ENCODE data around the gene NCK2. TPM values are rescaled to one million over a fixed set of nuclear protein-coding genes. Genes with fewer than 3 reads are reported as not detected.

Gene NCK2
- total and polyA plus RNA-seq, 4 donors = 19.3 to 54.4 (median 33.9) TPM

DNA sequence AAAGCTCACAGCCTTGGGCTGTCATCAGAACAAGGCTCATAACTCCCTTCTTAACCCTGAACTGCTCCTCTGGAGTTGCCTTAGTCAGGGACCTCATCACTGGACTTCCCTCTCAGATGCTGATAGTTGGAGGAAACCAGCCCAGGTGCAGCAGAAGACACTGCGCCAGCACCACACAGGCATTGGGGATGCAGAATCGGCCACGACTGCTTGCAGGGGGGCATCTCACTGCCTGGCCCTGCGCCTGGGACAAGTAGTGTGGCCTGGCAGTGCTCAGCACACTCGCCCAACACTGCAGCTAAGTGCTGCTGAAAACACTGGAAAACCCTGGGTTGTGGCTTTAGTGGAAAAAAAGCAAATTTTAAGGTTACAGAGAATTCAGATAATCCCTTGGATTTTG lies 68.7 kb downstream of the NCK2 start:
- Histone ChIP-seq H3K9me3 (ENCODE audit: control insufficient read depth in 4 of 4, insufficient read depth in 3 of 4, low read length in 3 of 4) (peaks cover 0 to 2% (median 0%) of the 10 kb centered on the region in 4 donors), H3K27ac (ENCODE audit: low read depth in 1 of 2, low read length in 1 of 2) (no peak overlapping the region), H3K9ac (ENCODE audit: insufficient read depth in 1 of 2, low read length in 2 of 2) (no peak overlapping the region), H3K4me3 (no peak overlapping the region), H3K27me3 (ENCODE audit: control insufficient read depth in 3 of 3, insufficient read depth in 3 of 3, low read length in 2 of 3) (no peaks in the 10 kb centered on the region), H3K4me1 (ENCODE audit: control insufficient read depth in 5 of 5, insufficient read depth in 5 of 5, low read length in 5 of 5) (peaks cover 10 to 22% (median 18%) of the 10 kb centered on the region in 5 donors), H3K36me3 (ENCODE audit: control insufficient read depth in 4 of 4, insufficient read depth in 4 of 4, low read length in 4 of 4) (peaks cover 0 to 7% (median 2%) of the 10 kb centered on the region in 4 donors)
- ATAC-seq (ENCODE audit: insufficient read depth, low FRiP score) (no peak), DNase-seq (no peak)
- TF ChIP-seq, protein P1, sequence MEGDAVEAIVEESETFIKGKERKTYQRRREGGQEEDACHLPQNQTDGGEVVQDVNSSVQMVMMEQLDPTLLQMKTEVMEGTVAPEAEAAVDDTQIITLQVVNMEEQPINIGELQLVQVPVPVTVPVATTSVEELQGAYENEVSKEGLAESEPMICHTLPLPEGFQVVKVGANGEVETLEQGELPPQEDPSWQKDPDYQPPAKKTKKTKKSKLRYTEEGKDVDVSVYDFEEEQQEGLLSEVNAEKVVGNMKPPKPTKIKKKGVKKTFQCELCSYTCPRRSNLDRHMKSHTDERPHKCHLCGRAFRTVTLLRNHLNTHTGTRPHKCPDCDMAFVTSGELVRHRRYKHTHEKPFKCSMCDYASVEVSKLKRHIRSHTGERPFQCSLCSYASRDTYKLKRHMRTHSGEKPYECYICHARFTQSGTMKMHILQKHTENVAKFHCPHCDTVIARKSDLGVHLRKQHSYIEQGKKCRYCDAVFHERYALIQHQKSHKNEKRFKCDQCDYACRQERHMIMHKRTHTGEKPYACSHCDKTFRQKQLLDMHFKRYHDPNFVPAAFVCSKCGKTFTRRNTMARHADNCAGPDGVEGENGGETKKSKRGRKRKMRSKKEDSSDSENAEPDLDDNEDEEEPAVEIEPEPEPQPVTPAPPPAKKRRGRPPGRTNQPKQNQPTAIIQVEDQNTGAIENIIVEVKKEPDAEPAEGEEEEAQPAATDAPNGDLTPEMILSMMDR (IDR thresholded peaks at IDR 0.05; ENCODE audit: control extremely low read depth, extremely low read depth) = no peak
- 83 to 86% methylated on average over 5 of the region's 5 CpGs for WGBS, 2 donors

DNA sequence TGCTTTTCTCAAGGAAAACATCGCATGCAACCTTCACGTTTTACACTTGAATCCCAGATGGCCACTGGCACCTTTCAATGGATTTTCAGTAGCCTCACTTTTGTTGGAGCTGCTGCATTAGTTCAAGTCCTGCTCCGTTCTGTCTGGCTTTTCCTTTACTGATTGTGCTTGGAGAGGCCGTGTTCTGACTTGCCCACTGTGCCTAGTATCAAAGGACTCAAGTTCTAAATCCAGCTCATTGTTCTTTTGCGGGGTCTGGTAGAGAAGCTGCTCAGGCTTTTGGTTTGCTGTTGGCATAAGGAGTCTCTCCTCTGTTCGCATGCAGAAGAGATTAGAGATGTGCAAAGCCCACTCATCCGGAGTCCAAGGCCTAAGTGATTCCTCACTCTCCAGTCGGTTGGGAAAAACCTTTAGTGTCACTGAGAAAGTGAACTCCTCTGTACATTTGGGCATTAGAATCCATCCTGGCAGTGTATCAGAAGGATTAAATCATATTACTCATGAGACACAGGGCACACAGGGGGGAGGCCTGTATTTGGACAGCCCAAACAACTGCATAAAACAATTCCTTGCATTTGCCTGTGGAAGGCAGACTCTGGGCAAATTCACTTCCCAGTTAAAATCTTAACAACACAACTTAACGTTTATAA lies 69.7 kb downstream of the NCK2 start:
- WGBS, 2 donors = 87 to 93% methylated on average over 9 of the region's 9 CpGs
- no peak overlapping the region for H3K4me3 ChIP-seq
- DNase-seq = no peak
- ATAC-seq (ENCODE audit: insufficient read depth, low FRiP score) = no peak
- H3K27me3 ChIP-seq (ENCODE audit: control insufficient read depth in 3 of 3, insufficient read depth in 3 of 3, low read length in 2 of 3) = no peaks in the 10 kb centered on the region
- TF ChIP-seq, protein P1 (IDR thresholded peaks at IDR 0.05; ENCODE audit: control extremely low read depth, extremely low read depth) = no peak
- H3K27ac ChIP-seq (ENCODE audit: low read depth in 1 of 2, low read length in 1 of 2) = no peak overlapping the region
- H3K9me3 ChIP-seq (ENCODE audit: control insufficient read depth in 4 of 4, insufficient read depth in 3 of 4, low read length in 3 of 4) = peaks cover 0 to 2% (median 0%) of the 10 kb centered on the region in 4 donors
- peak overlapping the region in 1 of 2 donors; percentile 17 for H3K9ac ChIP-seq (ENCODE audit: insufficient read depth in 1 of 2, low read length in 2 of 2)
- H3K4me1 ChIP-seq (ENCODE audit: control insufficient read depth in 5 of 5, insufficient read depth in 5 of 5, low read length in 5 of 5) = peaks cover 10 to 22% (median 18%) of the 10 kb centered on the region in 5 donors
- H3K36me3 ChIP-seq (ENCODE audit: control insufficient read depth in 4 of 4, insufficient read depth in 4 of 4, low read length in 4 of 4) = peaks cover 0 to 7% (median 3%) of the 10 kb centered on the region in 4 donors

DNA sequence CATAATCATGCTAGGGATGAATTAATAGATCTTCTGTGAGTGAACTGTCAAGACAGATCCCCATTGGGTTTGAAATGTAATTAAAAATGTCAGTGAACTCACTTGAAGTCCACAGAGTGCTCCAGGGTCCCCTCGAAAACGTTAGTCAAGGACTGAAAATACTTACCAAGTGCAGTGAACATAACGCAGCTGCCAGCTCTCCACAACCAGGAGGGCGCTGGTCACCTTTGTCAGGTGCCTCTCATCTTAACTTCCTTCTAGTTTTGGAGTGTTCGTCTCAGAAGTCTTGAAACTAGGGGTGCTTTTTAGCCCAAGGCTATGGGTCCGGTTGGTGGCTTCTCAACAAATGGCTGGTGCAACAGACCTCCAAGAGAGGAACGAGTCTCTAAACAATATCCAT lies 70.7 kb downstream of the NCK2 start:
- Histone ChIP-seq H3K4me1 (ENCODE audit: control insufficient read depth in 5 of 5, insufficient read depth in 5 of 5, low read length in 5 of 5) (peaks cover 8 to 18% (median 16%) of the 10 kb centered on the region in 5 donors), H3K27me3 (ENCODE audit: control insufficient read depth in 3 of 3, insufficient read depth in 3 of 3, low read length in 2 of 3) (no peaks in the 10 kb centered on the region), H3K36me3 (ENCODE audit: control insufficient read depth in 4 of 4, insufficient read depth in 4 of 4, low read length in 4 of 4) (peaks cover 0 to 7% (median 4%) of the 10 kb centered on the region in 4 donors), H3K4me3 (no peak overlapping the region), H3K9me3 (ENCODE audit: control insufficient read depth in 4 of 4, insufficient read depth in 3 of 4, low read length in 3 of 4) (peaks cover 0 to 2% (median 0%) of the 10 kb centered on the region in 4 donors), H3K27ac (ENCODE audit: low read depth in 1 of 2, low read length in 1 of 2) (no peak overlapping the region), H3K9ac (ENCODE audit: insufficient read depth in 1 of 2, low read length in 2 of 2) (no peak overlapping the region)
- peak in 1 of 3 donors; percentile 28 for DNase-seq
- WGBS, 2 donors = 79 to 85% methylated on average over 7 of the region's 7 CpGs
- TF ChIP-seq, protein P1 (IDR thresholded peaks at IDR 0.05; ENCODE audit: control extremely low read depth, extremely low read depth) = no peak
- ATAC-seq (ENCODE audit: insufficient read depth, low FRiP score) = no peak
